ENCODE data around the gene RTCA. TPM values are rescaled to one million over a fixed set of nuclear protein-coding genes. Genes with fewer than 3 reads are reported as not detected.
"Not testable (repeated sequence)": the region's sequence is repeated elsewhere in the genome, so short reads cannot be mapped to it uniquely, and the experiment has no call there.

Gene RTCA
- total RNA-seq, 1 experiment from 2014 or later: 34.9 TPM

DNA sequence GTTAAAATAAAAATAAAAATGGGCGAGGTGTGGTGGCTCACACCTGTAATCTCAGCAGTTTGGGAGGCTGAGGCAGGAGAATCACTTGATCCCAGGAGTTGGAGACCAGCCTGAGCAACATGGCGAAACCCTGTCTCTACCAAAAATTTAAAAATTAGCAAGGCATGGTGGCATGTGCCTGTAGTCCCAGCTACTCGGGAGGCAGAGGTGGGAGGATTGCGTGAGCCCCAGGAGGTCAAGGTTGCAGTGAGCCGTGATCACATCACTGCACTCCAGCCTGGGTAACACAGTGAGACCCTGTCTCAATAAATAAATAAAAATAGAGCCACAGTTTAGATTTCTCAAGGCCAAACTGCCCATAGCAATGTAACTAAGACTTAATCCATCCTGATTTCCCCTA is 9.7 kb upstream of the RTCA start:
- DNase-seq (ENCODE audit: extremely low read depth, low read depth): not testable (repeated sequence)

DNA sequence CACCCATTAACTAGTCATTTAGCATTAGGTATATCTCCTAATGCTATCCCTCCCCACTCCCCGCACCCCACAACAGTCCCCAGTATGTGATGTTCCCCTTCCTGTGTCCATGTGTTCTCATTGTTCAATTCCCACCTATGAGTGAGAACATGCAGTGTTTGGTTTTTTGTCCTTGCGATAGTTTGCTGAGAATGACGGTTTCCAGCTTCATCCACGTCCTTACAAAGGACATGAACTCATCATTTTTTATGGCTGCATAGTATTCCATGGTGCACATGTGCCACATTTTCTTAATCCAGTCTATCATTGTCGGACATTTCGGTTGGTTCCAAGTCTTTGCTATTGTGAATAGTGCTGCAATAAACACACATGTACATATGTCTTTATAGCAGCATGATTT is 7.6 kb upstream of the RTCA start:
- DNase-seq (ENCODE audit: extremely low read depth, low read depth): not testable (repeated sequence)

DNA sequence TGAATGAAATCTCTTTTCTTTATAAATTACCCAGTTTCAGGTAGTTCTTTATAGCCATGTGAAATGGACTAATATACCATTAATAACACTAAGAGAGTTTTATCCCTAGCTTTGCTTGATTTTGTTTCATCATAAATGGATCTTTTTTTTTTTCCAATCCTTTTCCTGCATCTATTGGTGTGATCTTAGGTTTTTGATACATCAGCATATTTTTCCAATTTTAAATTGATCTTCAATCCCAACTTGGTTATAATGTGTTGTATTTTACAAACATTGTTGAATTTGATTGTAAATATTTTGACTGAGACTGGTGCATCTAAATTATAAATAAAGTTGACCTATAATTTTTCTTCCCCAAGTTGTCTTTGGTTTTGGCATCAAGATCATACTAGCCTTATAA is 4.3 kb upstream of the RTCA start:
- DNase-seq (ENCODE audit: extremely low read depth, low read depth): no peak

GRCh38 chr1:100264081-100264480 is 1.9 kb upstream of the RTCA start:
- not testable (repeated sequence) for DNase-seq (ENCODE audit: extremely low read depth, low read depth)

DNA sequence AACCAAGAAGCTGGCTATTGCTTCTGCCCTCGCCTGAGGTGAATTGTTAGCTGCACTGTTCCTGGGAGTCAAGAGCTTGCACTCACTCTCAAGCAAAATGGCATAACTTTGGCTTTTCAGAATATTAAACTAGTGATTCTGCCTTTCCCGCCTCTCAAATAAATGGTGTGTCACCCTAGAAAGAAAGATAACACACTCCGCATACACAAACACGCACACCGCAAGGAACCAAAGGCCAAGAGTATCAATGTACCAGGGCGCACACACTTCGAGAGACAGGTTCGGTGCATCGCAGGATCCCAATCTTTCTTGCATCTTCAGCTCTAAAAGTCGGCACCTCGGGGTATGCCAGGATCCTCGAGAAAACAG is 470 bp upstream of the RTCA start:
- DNase-seq (ENCODE audit: extremely low read depth, low read depth): no peak

GRCh38 chr1:100266741-100267140 is 725 bp downstream of the RTCA start:
- DNase-seq (ENCODE audit: extremely low read depth, low read depth): no peak

DNA sequence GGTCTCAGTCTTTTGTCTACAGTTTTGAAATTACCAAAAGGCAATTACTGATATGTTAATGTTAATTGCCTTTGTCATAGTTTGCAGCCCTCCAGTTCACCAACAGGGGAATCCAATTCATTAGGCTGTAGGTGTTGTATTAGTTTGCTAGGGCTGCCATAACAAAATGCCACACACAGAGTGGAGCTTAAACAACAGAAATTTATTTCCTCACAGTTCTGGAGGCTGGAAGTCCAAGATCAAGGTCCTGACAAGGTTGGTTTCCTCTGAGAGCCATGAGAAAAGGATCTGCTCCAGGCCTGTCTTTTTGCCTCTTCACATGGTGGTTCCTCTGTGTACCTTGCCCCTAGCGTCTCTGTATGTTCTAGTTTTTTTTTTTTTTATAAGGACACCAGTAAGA is 1.3 kb downstream of the RTCA start:
- DNase-seq (ENCODE audit: extremely low read depth, low read depth): no peak

DNA sequence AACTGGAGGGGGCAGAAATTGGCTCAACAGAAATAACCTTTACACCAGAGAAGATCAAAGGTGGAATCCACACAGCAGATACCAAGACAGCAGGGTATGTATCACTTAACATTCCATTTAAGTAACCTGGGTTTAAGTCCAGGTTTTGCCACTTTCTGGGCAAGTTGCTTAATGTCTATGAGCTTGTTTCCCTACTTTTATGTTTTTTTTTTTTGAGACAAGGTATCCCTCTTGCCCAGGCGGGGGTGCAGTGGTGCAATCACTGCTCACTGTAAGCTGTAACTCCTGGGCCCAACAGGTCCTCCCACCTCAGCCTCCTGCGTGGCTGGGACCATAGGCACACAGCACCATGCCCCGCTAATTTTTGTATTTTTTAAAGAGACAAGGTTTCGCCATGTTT is 2.2 kb downstream of the RTCA start:
- DNase-seq (ENCODE audit: extremely low read depth, low read depth): no peak

GRCh38 chr1:100277866-100278265 is 11.8 kb downstream of the RTCA start:
- DNase-seq (ENCODE audit: extremely low read depth, low read depth): no peak

- DNase-seq (ENCODE audit: extremely low read depth, low read depth): no peak
Observed at GRCh38 chr1:100279358-100279923, 13.4 kb downstream of the RTCA start.

DNA sequence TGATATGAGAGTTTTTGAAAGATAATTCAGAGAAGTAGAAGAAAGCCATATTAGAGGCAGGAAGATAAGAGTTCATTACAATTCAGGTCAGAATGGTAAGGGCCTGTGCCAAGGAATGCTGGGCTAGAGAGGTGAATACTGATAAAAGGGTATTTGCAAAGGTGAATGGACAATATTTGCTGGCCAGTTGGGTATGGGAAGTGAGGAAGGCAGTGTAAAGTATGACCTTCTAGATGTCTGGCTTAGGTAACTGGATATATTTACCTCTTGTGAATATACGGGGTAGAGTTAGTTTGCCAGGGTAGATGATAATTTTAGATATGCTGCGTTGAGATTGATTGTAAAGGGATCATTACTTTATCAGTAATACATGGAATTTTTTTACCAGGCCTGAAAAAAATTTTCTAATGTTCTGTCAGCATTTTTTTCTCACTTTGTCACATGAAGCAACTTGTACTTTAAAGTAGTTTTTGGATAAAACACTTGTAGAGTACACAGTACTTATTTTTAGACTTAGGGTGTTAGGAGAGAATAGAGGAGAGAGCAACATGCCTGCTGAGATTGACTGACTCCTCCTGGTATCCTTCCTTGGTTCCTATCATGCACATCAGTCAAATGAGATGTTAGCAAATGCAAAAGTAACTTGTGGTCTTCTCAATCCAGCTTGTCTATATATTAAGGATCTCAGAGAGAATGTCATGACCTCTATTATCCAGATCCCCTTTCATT is 14.1 kb downstream of the RTCA start:
- no peak for DNase-seq (ENCODE audit: extremely low read depth, low read depth)

DNA sequence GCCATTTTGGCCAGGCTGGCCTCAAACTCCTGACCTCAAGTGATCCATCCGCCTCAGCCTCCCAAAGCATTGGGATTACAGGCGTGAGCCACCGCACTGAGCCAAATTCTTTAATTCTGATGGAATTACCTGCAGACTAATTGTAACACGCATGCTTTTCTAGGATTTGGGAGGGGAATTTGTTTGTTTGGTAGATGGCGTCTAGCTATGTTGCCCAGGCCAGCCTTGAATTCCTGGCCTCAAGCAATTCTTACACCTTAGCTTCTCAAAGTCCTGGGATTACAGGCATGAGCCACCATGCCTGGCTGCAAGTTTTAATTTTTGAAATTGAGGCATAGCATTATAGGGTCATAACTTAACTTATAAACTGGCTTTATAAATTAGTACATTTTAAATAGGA is 18.6 kb downstream of the RTCA start:
- no peak for DNase-seq (ENCODE audit: extremely low read depth, low read depth)

- DNase-seq (ENCODE audit: extremely low read depth, low read depth): no peak
Observed at GRCh38 chr1:100287162-100287561, 21.1 kb downstream of the RTCA start.

DNA sequence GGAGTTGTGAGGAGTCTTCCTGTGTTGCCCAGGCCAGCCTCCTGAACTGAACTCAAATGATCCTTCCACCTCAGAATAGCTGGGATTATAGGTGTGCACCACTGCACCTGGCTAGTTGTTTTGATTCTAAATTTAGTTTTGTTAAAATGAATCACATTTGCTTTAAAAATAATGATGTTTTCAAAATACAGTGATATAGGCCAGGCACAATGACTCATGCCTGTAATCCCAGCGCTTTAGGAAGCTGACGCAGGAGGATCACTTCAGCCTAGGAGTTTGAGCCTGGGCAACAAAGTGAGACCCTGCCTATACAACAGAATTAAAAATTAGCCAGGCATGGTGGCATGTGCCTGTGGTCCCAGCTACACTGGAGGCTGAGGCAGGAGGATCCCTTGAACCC is 24.3 kb downstream of the RTCA start:
- DNase-seq (ENCODE audit: extremely low read depth, low read depth): no peak

GRCh38 chr1:100292711-100293110 is 26.7 kb downstream of the RTCA start:
- DNase-seq (ENCODE audit: extremely low read depth, low read depth): no peak

DNA sequence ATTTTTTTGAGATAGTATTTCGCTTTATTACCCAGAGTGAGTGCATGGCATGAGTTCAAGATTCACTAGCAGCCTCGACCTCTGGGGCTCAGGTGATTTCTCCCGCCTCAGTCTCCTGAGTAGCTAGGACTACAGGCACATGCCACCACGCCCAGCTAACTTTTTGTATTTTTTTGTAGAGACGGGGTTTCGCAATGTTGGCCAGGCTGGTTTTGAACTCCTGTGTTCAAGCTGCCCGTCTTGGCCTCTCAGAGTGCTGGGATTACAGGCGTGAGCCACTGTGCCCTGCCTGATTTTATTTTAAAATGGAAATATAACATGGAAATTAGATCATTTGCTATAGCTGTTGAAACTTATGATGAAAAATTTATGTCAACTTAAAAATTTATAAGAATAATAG is 30.1 kb downstream of the RTCA start:
- DNase-seq (ENCODE audit: extremely low read depth, low read depth): no peak

- DNase-seq (ENCODE audit: extremely low read depth, low read depth): not testable (repeated sequence)
Observed at GRCh38 chr1:100296997-100297396, 31.0 kb downstream of the RTCA start.

- no peak for DNase-seq (ENCODE audit: extremely low read depth, low read depth)
Observed at GRCh38 chr1:100298512-100298911, 32.5 kb downstream of the RTCA start.

- DNase-seq (ENCODE audit: extremely low read depth, low read depth): no peak
Observed at GRCh38 chr1:100299521-100300222, 33.7 kb downstream of the RTCA start.

- DNase-seq (ENCODE audit: extremely low read depth, low read depth): no peak
Observed at GRCh38 chr1:100300691-100301090, 34.7 kb downstream of the RTCA start.

GRCh38 chr1:100302739-100303138 is 36.7 kb downstream of the RTCA start:
- no peak for DNase-seq (ENCODE audit: extremely low read depth, low read depth)

GRCh38 chr1:100304227-100304626 is 38.2 kb downstream of the RTCA start:
- DNase-seq (ENCODE audit: extremely low read depth, low read depth): no peak
